LNCaP clone FGC (cell line): ENCODE measurements around the gene NRXN3.

Experiments
- DNase-seq: peaks from one replicate; pipeline ENCODE4 v3.0.0-alpha.2; 2011; ENCODE audit warnings: low read depth
- H3K4me3 ChIP-seq: 2 replicates; pipeline ENCODE4 v1.5.1; 2011; ENCODE audit warnings: mild to moderate bottlenecking, low read depth, low read length, control low read depth
- CTCF ChIP-seq: IDR thresholded peaks from 2 replicates; pipeline ENCODE4 v1.5.1; 2012; ENCODE audit warnings: mild to moderate bottlenecking; ENCODE audit not compliant: control insufficient read depth, insufficient read depth; ENCODE audit errors: extremely low read depth

Gene NRXN3

GRCh38 chr14:78399316-78399889 lies 229.2 kb downstream of the NRXN3 start:
- no peak for TF ChIP-seq CTCF
- H3K4me3 ChIP-seq, result no peak overlapping the region
- no peak for DNase-seq

- no peak for DNase-seq
- H3K4me3 ChIP-seq, result no peak overlapping the region
- TF ChIP-seq CTCF, result no peak
These were observed 231.7 kb downstream of the NRXN3 start for GRCh38 chr14:78401866-78402265.

DNA sequence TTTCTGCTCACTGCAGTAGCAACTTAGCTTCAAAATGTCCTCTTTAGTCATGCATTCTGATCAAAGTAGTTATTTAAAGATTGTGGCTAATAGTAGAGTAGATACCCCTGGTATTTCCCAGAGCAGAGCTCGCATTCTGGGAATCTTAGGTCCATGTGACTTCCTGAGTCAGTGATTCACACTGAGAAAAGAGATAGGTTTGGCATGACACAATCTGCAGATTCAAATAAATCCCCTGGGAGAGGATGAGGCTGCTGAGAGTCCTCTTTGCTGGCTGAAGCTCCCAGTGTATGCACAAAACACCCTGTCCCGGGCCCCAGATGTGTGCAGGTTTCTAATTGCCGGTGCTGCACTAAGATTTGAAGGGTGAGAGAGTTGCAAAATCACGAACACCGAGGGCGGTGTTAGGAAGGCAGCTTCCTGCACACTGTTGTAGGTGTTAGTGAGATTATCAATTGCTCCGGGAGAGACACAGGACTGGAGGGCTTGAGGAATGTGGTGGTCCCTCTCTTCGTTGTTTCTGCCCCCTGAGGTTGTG lies 233.2 kb downstream of the NRXN3 start:
- no peak for TF ChIP-seq CTCF
- no peak for DNase-seq
- no peak overlapping the region for H3K4me3 ChIP-seq

GRCh38 chr14:78405079-78405856 lies 235.1 kb downstream of the NRXN3 start:
- TF ChIP-seq CTCF, result no peak
- no peak overlapping the region for H3K4me3 ChIP-seq
- no peak for DNase-seq

DNA sequence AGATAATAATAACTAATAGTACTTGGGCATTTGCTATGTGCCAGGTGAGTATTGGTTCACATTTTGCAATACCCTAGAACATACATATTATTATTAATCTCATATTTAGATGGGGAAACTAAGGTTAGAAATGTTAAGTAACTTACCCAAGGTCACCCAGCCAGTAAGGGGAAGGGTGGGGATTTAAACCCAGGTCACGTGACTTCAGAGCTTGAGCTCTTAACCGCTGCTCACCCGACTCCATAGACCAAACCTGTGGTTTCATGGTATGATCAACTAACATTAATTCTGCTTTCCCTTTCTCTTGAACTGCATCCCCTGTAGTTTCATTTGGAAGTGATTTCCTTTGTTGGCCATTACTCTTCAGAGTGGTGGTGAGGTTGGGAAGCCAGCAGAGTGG lies 242.3 kb downstream of the NRXN3 start:
- no peak for TF ChIP-seq CTCF
- no peak for DNase-seq
- H3K4me3 ChIP-seq, result no peak overlapping the region

- no peak for DNase-seq
- no peak for TF ChIP-seq CTCF
- no peak overlapping the region for H3K4me3 ChIP-seq
These were observed 244.0 kb downstream of the NRXN3 start for GRCh38 chr14:78414172-78414571.

- no peak overlapping the region for H3K4me3 ChIP-seq
- no peak for TF ChIP-seq CTCF
- no peak for DNase-seq
These were observed 247.4 kb downstream of the NRXN3 start for GRCh38 chr14:78417532-78417931.
